ENCODE measurements around the gene SCARF1. TPM values are rescaled to one million over a fixed set of nuclear protein-coding genes. Genes with fewer than 3 reads are reported as not detected.

The SCARF1 gene
- total RNA-seq, 1 experiment from 2014 or later, result 0.14 TPM

DNA sequence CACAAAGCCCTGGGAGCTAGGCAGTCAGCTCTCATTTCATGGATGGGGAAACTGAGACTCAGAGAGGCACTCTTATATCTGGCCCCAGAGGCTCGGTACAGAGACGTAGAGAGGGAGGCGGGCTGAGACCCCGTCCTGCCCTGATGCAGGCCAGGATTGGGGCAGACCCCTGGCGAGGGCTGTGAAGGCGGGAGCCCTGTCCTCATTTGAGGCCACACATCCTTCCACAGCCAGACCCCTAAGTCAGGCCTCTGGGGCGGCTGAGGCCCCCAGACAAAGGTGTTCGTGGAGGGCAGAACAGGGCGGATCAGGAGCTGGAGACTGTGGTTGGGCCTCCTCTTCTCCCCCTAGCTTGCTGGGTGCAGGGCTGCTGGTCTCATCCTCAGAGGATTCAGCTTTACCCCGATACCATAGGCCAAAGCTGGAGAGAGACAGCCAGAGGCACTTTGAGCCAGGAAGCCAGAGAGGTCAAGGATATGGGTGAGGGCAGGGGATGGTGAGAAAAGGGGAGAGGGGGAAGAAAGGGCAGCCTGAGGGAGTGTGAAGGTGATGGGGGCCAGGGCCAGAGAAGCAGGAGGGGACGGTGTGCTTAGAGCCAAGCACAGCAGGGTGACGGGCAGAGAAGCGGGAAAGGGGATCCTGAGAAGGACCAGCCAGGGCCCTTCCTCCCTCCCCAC lies 805 bp upstream of the SCARF1 start:
- intact Hi-C loops (cut with micrococcal nuclease; ENCODE audit: unreplicated experiment), result no loop called here

DNA sequence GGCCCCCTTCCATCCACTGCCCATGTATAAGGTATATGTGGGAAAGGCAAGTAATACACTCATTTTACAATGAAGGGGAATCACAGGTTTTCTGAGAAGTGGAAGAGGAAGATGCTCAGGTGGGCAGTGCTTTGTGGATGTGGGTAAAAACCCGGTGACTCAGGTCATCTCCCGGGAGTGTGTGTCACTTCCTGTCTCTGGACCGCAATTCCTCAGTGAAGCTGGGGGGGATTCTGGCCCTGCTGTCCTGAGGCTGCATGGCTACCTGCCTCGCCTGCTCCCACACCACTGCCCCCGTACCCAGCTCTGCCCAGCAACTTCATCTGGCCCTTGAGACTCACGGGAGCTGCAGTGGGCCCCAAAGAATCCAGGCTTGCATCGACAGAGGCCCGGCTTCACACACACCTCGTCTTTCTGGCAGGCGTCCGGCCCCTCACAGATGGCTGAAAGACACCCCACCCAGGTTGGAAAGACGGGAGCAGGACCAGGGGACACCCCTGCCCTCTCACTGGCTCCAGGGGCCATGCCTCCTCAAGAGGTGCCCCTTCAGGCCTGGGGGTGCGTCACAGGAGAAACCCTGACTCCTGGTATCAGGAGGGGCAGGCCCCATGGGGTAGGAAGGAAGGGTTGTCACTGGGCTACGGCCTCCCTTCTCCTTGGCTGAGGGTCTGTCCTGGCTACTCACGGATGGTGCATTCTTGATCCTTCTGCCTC lies 882 bp downstream of the SCARF1 start:
- peaks cover 13% of the 10 kb centered on the region; the same call in 1 of the 2 replicates for H3K4me1 ChIP-seq
- Mint-ChIP-seq H3K9me3 (ENCODE audit: unreplicated experiment) (no peaks in the 10 kb centered on the region), H3K27ac (ENCODE audit: unreplicated experiment) (no peak overlapping the region), H3K27me3 (ENCODE audit: insufficient read depth, unreplicated experiment) (no peaks in the 10 kb centered on the region), H3K4me1 (ENCODE audit: low read depth, unreplicated experiment) (no peaks in the 10 kb centered on the region), H3K36me3 (ENCODE audit: insufficient read depth, unreplicated experiment) (peaks cover 10% of the 10 kb centered on the region), H3K4me3 (ENCODE audit: unreplicated experiment) (peak overlapping the region; percentile 79)
- POLR2A ChIA-PET, result no interaction called here
- H3K4me3 ChIP-seq (ENCODE audit: low read depth, low read length), result no peak overlapping the region
- no peaks in the 10 kb centered on the region for H3K27me3 ChIP-seq (replicated peaks; ENCODE audit: control insufficient read depth, insufficient read depth, low read length)
- H3K9me3 ChIP-seq, result no peaks in the 10 kb centered on the region
- no peak for DNase-seq
- BruUV-seq (replicated peaks), result no TSS peak
- intact Hi-C loops (cut with micrococcal nuclease; ENCODE audit: unreplicated experiment), result no loop called here
- no peaks in the 10 kb centered on the region; the same call in 1 of the 2 replicates for H3K36me3 ChIP-seq (ENCODE audit: control insufficient read depth, insufficient read depth, low read length)
- TF ChIP-seq, protein P1, sequence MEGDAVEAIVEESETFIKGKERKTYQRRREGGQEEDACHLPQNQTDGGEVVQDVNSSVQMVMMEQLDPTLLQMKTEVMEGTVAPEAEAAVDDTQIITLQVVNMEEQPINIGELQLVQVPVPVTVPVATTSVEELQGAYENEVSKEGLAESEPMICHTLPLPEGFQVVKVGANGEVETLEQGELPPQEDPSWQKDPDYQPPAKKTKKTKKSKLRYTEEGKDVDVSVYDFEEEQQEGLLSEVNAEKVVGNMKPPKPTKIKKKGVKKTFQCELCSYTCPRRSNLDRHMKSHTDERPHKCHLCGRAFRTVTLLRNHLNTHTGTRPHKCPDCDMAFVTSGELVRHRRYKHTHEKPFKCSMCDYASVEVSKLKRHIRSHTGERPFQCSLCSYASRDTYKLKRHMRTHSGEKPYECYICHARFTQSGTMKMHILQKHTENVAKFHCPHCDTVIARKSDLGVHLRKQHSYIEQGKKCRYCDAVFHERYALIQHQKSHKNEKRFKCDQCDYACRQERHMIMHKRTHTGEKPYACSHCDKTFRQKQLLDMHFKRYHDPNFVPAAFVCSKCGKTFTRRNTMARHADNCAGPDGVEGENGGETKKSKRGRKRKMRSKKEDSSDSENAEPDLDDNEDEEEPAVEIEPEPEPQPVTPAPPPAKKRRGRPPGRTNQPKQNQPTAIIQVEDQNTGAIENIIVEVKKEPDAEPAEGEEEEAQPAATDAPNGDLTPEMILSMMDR (IDR thresholded peaks at IDR 0.05; ENCODE audit: insufficient read depth in 1 of 2, low read depth in 1 of 2, low read length in 1 of 2, severe bottlenecking in 1 of 2, unreplicated experiment in 1 of 2), result no peak
- CTCF ChIA-PET, result no interaction called here

More for the DNA sequence above, 805 bp upstream of the SCARF1 start:
- H3K27ac Mint-ChIP-seq (ENCODE audit: unreplicated experiment), result peak overlapping the region; percentile 39
- ChIA-PET POLR2A (interaction anchor here (0.6 kb wide), 1 partner anchor 124 kb away, joined by 4 read pairs; no protein-coding TSS in a partner anchor), CTCF (no interaction called here)
- no peak overlapping the region for H3K4me3 Mint-ChIP-seq (ENCODE audit: unreplicated experiment)
- peaks cover 8% of the 10 kb centered on the region for H3K36me3 ChIP-seq (ENCODE audit: control insufficient read depth, insufficient read depth, low read length)
- H3K4me1 ChIP-seq, result peaks cover 18% of the 10 kb centered on the region; the same call in 1 of the 2 replicates
- peaks cover 2% of the 10 kb centered on the region for H3K4me1 Mint-ChIP-seq (ENCODE audit: low read depth, unreplicated experiment)
- H3K36me3 Mint-ChIP-seq (ENCODE audit: insufficient read depth, unreplicated experiment), result peaks cover 24% of the 10 kb centered on the region
- H3K9me3 ChIP-seq, result no peaks in the 10 kb centered on the region
- TF ChIP-seq, protein P1 (IDR thresholded peaks at IDR 0.05; ENCODE audit: insufficient read depth in 1 of 2, low read depth in 1 of 2, low read length in 1 of 2, severe bottlenecking in 1 of 2, unreplicated experiment in 1 of 2), result no peak
- H3K9me3 Mint-ChIP-seq (ENCODE audit: unreplicated experiment), result no peaks in the 10 kb centered on the region
- BruUV-seq (replicated peaks), result no TSS peak
- H3K4me3 ChIP-seq (ENCODE audit: low read depth, low read length), result no peak overlapping the region
- no peak for DNase-seq
- no peaks in the 10 kb centered on the region for H3K27me3 Mint-ChIP-seq (ENCODE audit: insufficient read depth, unreplicated experiment)
- no peaks in the 10 kb centered on the region for H3K27me3 ChIP-seq (replicated peaks; ENCODE audit: control insufficient read depth, insufficient read depth, low read length)

DNA sequence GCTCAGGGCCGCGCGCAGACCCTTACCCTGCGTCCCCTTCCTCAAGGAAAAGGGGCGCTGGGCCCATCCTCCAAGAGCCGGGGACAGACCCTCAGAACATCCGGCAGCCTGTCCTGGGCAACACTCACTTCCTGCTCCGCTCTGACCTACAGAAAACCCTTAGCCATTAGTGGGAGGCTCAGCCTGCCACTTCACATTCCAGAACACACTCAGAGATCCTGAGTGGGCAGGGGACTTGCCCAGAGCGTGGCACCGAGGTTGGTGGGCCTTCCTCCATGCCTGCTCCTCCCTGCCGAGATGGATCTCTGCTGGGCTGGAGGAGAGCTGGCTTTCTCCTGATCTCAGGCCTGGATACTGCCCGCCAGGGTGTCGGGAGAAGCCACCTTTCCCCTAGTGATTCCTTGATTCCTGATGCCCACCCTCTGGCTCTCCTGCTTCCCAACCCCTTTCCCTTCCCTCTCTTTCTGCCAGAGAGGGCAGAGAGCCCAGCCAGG lies 1.5 kb downstream of the SCARF1 start:
- no peak overlapping the region for H3K27ac Mint-ChIP-seq (ENCODE audit: unreplicated experiment)
- Histone ChIP-seq H3K9me3 (no peaks in the 10 kb centered on the region), H3K36me3 (ENCODE audit: control insufficient read depth, insufficient read depth, low read length) (no peaks in the 10 kb centered on the region; the same call in 1 of the 2 replicates), H3K4me3 (ENCODE audit: low read depth, low read length) (peak overlapping the region; percentile 60), H3K4me1 (peaks cover 13% of the 10 kb centered on the region; the same call in 1 of the 2 replicates), H3K27me3 (replicated peaks; ENCODE audit: control insufficient read depth, insufficient read depth, low read length) (no peaks in the 10 kb centered on the region)
- POLR2A ChIA-PET, result interaction anchor here (1.2 kb wide), 1 partner anchor 73 kb away, joined by 4 read pairs; no protein-coding TSS in a partner anchor
- no peaks in the 10 kb centered on the region for H3K27me3 Mint-ChIP-seq (ENCODE audit: insufficient read depth, unreplicated experiment)
- CTCF ChIA-PET, result interaction anchor here (0.6 to 1.2 kb wide), 5 partner anchors 14 to 273 kb away, joined by 3 to 7 read pairs (median 3); no protein-coding TSS in a partner anchor
- TF ChIP-seq, protein P1 (IDR thresholded peaks at IDR 0.05; ENCODE audit: insufficient read depth in 1 of 2, low read depth in 1 of 2, low read length in 1 of 2, severe bottlenecking in 1 of 2, unreplicated experiment in 1 of 2), result no peak
- H3K36me3 Mint-ChIP-seq (ENCODE audit: insufficient read depth, unreplicated experiment), result peaks cover 9% of the 10 kb centered on the region
- intact Hi-C loops (cut with micrococcal nuclease; ENCODE audit: unreplicated experiment), result loop anchor here (1.0 kb wide), 1 partner anchor 16 kb away; the partner anchor contains the start of gene SLC43A2
- BruUV-seq (replicated peaks), result no TSS peak
- H3K4me1 Mint-ChIP-seq (ENCODE audit: low read depth, unreplicated experiment), result no peaks in the 10 kb centered on the region
- DNase-seq, result no peak
- H3K9me3 Mint-ChIP-seq (ENCODE audit: unreplicated experiment), result no peaks in the 10 kb centered on the region
- peak overlapping the region; percentile 79 for H3K4me3 Mint-ChIP-seq (ENCODE audit: unreplicated experiment)
